ENCODE measurements around the gene NDUFA11.
A peak's percentile ranks its signal among the peaks of the same experiment; 100 is the strongest.
"Not testable (repeated sequence)": the region's sequence is repeated elsewhere in the genome, so short reads cannot be mapped to it uniquely, and the experiment has no call there.

NDUFA11 gene

GRCh38 chr19:5883157-5883873 lies 20.3 kb downstream of the NDUFA11 start:
- H3K27me3 ChIP-seq (ENCODE audit: low read depth, low read length); H3K36me3 ChIP-seq (ENCODE audit: control insufficient read depth in 1 of 2, insufficient read depth in 2 of 2, low read length in 2 of 2); H3K4me3 ChIP-seq (ENCODE audit: low read depth in 1 of 2, low read length in 2 of 2); H3K27ac ChIP-seq (ENCODE audit: low read length); H3K9me3 ChIP-seq (ENCODE audit: control insufficient read depth in 1 of 2, low read length in 2 of 2): not testable (repeated sequence)
- peaks cover 3 to 18% of the 10 kb centered on the region in 2 donors for H3K4me1 ChIP-seq (ENCODE audit: control insufficient read depth in 1 of 2, insufficient read depth in 2 of 2, low read length in 2 of 2)

GRCh38 chr19:5882421-5882968 lies 21.1 kb downstream of the NDUFA11 start:
- no peak overlapping the region for H3K27ac ChIP-seq (ENCODE audit: low read length)
- peaks cover 3 to 18% of the 10 kb centered on the region in 2 donors for H3K4me1 ChIP-seq (ENCODE audit: control insufficient read depth in 1 of 2, insufficient read depth in 2 of 2, low read length in 2 of 2)
- no peaks in the 10 kb centered on the region for H3K9me3 ChIP-seq (ENCODE audit: control insufficient read depth in 1 of 2, low read length in 2 of 2)
- H3K36me3 ChIP-seq (ENCODE audit: control insufficient read depth in 1 of 2, insufficient read depth in 2 of 2, low read length in 2 of 2): no peaks in the 10 kb centered on the region
- no peaks in the 10 kb centered on the region for H3K27me3 ChIP-seq (ENCODE audit: low read depth, low read length)
- no peak overlapping the region for H3K4me3 ChIP-seq (ENCODE audit: low read depth in 1 of 2, low read length in 2 of 2)

- Histone ChIP-seq H3K27ac (ENCODE audit: low read length) (no peak overlapping the region), H3K27me3 (ENCODE audit: low read depth, low read length) (no peaks in the 10 kb centered on the region), H3K4me1 (ENCODE audit: control insufficient read depth in 1 of 2, insufficient read depth in 2 of 2, low read length in 2 of 2) (peaks cover 3 to 18% of the 10 kb centered on the region in 2 donors), H3K9me3 (ENCODE audit: control insufficient read depth in 1 of 2, low read length in 2 of 2) (no peaks in the 10 kb centered on the region), H3K36me3 (ENCODE audit: control insufficient read depth in 1 of 2, insufficient read depth in 2 of 2, low read length in 2 of 2) (no peaks in the 10 kb centered on the region), H3K4me3 (ENCODE audit: low read depth in 1 of 2, low read length in 2 of 2) (no peak overlapping the region)
These were observed 21.9 kb downstream of the NDUFA11 start for GRCh38 chr19:5881543-5882299.

GRCh38 chr19:5880604-5881078 lies 22.9 kb downstream of the NDUFA11 start:
- Histone ChIP-seq H3K9me3 (ENCODE audit: control insufficient read depth in 1 of 2, low read length in 2 of 2) (no peaks in the 10 kb centered on the region), H3K4me3 (ENCODE audit: low read depth in 1 of 2, low read length in 2 of 2) (no peak overlapping the region), H3K36me3 (ENCODE audit: control insufficient read depth in 1 of 2, insufficient read depth in 2 of 2, low read length in 2 of 2) (no peaks in the 10 kb centered on the region), H3K27ac (ENCODE audit: low read length) (peak overlapping the region; percentile 45), H3K27me3 (ENCODE audit: low read depth, low read length) (no peaks in the 10 kb centered on the region), H3K4me1 (ENCODE audit: control insufficient read depth in 1 of 2, insufficient read depth in 2 of 2, low read length in 2 of 2) (peaks cover 3 to 18% of the 10 kb centered on the region in 2 donors)

GRCh38 chr19:5880196-5880595 lies 23.4 kb downstream of the NDUFA11 start:
- Histone ChIP-seq H3K27ac (ENCODE audit: low read length) (no peak overlapping the region), H3K36me3 (ENCODE audit: control insufficient read depth in 1 of 2, insufficient read depth in 2 of 2, low read length in 2 of 2) (no peaks in the 10 kb centered on the region), H3K4me3 (ENCODE audit: low read depth in 1 of 2, low read length in 2 of 2) (no peak overlapping the region), H3K4me1 (ENCODE audit: control insufficient read depth in 1 of 2, insufficient read depth in 2 of 2, low read length in 2 of 2) (peaks cover 3 to 18% of the 10 kb centered on the region in 2 donors), H3K27me3 (ENCODE audit: low read depth, low read length) (no peaks in the 10 kb centered on the region), H3K9me3 (ENCODE audit: control insufficient read depth in 1 of 2, low read length in 2 of 2) (no peaks in the 10 kb centered on the region)

- Histone ChIP-seq H3K36me3 (ENCODE audit: control insufficient read depth in 1 of 2, insufficient read depth in 2 of 2, low read length in 2 of 2) (no peaks in the 10 kb centered on the region), H3K4me1 (ENCODE audit: control insufficient read depth in 1 of 2, insufficient read depth in 2 of 2, low read length in 2 of 2) (peaks cover 3 to 14% of the 10 kb centered on the region in 2 donors), H3K4me3 (ENCODE audit: low read depth in 1 of 2, low read length in 2 of 2) (no peak overlapping the region), H3K9me3 (ENCODE audit: control insufficient read depth in 1 of 2, low read length in 2 of 2) (no peaks in the 10 kb centered on the region), H3K27ac (ENCODE audit: low read length) (no peak overlapping the region), H3K27me3 (ENCODE audit: low read depth, low read length) (no peaks in the 10 kb centered on the region)
These were observed 25.7 kb downstream of the NDUFA11 start for GRCh38 chr19:5877882-5878281.

- Histone ChIP-seq H3K4me1 (ENCODE audit: control insufficient read depth in 1 of 2, insufficient read depth in 2 of 2, low read length in 2 of 2) (peaks cover 3 to 14% of the 10 kb centered on the region in 2 donors), H3K4me3 (ENCODE audit: low read depth in 1 of 2, low read length in 2 of 2) (no peak overlapping the region), H3K9me3 (ENCODE audit: control insufficient read depth in 1 of 2, low read length in 2 of 2) (no peaks in the 10 kb centered on the region), H3K36me3 (ENCODE audit: control insufficient read depth in 1 of 2, insufficient read depth in 2 of 2, low read length in 2 of 2) (no peaks in the 10 kb centered on the region), H3K27me3 (ENCODE audit: low read depth, low read length) (no peaks in the 10 kb centered on the region), H3K27ac (ENCODE audit: low read length) (no peak overlapping the region)
These were observed 26.2 kb downstream of the NDUFA11 start for GRCh38 chr19:5877427-5877826.

- not testable (repeated sequence) for H3K36me3 ChIP-seq (ENCODE audit: control insufficient read depth in 1 of 2, insufficient read depth in 2 of 2, low read length in 2 of 2); H3K27me3 ChIP-seq (ENCODE audit: low read depth, low read length); H3K27ac ChIP-seq (ENCODE audit: low read length); H3K4me3 ChIP-seq (ENCODE audit: low read depth in 1 of 2, low read length in 2 of 2); H3K9me3 ChIP-seq (ENCODE audit: control insufficient read depth in 1 of 2, low read length in 2 of 2); H3K4me1 ChIP-seq (ENCODE audit: control insufficient read depth in 1 of 2, insufficient read depth in 2 of 2, low read length in 2 of 2)
These were observed 29.1 kb downstream of the NDUFA11 start for GRCh38 chr19:5874496-5874895.

GRCh38 chr19:5873617-5874199 lies 29.9 kb downstream of the NDUFA11 start:
- H3K4me3 ChIP-seq (ENCODE audit: low read depth in 1 of 2, low read length in 2 of 2): no peak overlapping the region
- H3K36me3 ChIP-seq (ENCODE audit: control insufficient read depth in 1 of 2, insufficient read depth in 2 of 2, low read length in 2 of 2): no peaks in the 10 kb centered on the region
- H3K9me3 ChIP-seq (ENCODE audit: control insufficient read depth in 1 of 2, low read length in 2 of 2): no peaks in the 10 kb centered on the region
- H3K27me3 ChIP-seq (ENCODE audit: low read depth, low read length): no peaks in the 10 kb centered on the region
- no peaks in the 10 kb centered on the region for H3K4me1 ChIP-seq (ENCODE audit: control insufficient read depth in 1 of 2, insufficient read depth in 2 of 2, low read length in 2 of 2)
- H3K27ac ChIP-seq (ENCODE audit: low read length): no peak overlapping the region

- Histone ChIP-seq H3K36me3 (ENCODE audit: control insufficient read depth in 1 of 2, insufficient read depth in 2 of 2, low read length in 2 of 2) (no peaks in the 10 kb centered on the region), H3K27me3 (ENCODE audit: low read depth, low read length) (no peaks in the 10 kb centered on the region), H3K4me3 (ENCODE audit: low read depth in 1 of 2, low read length in 2 of 2) (no peak overlapping the region), H3K27ac (ENCODE audit: low read length) (no peak overlapping the region), H3K4me1 (ENCODE audit: control insufficient read depth in 1 of 2, insufficient read depth in 2 of 2, low read length in 2 of 2) (no peaks in the 10 kb centered on the region), H3K9me3 (ENCODE audit: control insufficient read depth in 1 of 2, low read length in 2 of 2) (no peaks in the 10 kb centered on the region)
These were observed 32.6 kb downstream of the NDUFA11 start for GRCh38 chr19:5870986-5871394.

Data from muscle layer of duodenum (tissue), 2 donors.